ENCODE measurements around the gene NKD2.

GRCh38 chr5:966345-966710 lies 42.3 kb upstream of the NKD2 start:
- TF ChIP-seq CTCF (IDR thresholded peaks at IDR 0.05 in 2 of 3, conservative IDR thresholded peaks at IDR 0.05 in 1 of 3; ENCODE audit: borderline replicate concordance in 1 of 3, insufficient read depth in 1 of 3, low read depth in 2 of 3, low read length in 2 of 3) (no peak), TCF7L2 (IDR thresholded peaks at IDR 0.05; ENCODE audit: borderline replicate concordance, extremely low read depth, insufficient read depth, insufficient read length) (no peak), POLR2AphosphoS5 (IDR thresholded peaks at IDR 0.05; ENCODE audit: low read depth, low read length) (no peak), EZH2 (IDR thresholded peaks at IDR 0.05) (no peak), RAD21 (IDR thresholded peaks at IDR 0.05; ENCODE audit: low read depth) (no peak)

Data from HCT116 (cell line).